Osteoblast (primary cell): ENCODE measurements around the gene EHHADH. TPM values are rescaled to one million over a fixed set of nuclear protein-coding genes. Genes with fewer than 3 reads are reported as not detected.

Experiments used
- DNase-seq: peaks from one replicate; pipeline ENCODE4 v3.0.0; 2011; ENCODE audit warnings: low spot score, mixed read lengths; ENCODE audit not compliant: insufficient read length; ENCODE audit errors: missing footprints
- H2AFZ ChIP-seq: 2 replicates; pipeline ENCODE4 v1.6.0; 2011; ENCODE audit warnings: mild to moderate bottlenecking, low read length
- H3K27ac ChIP-seq: 2 replicates; pipeline ENCODE4 v1.5.1; 2011; ENCODE audit warnings: mild to moderate bottlenecking, low read depth, low read length, moderate library complexity
- H3K27me3 ChIP-seq: 2 replicates; pipeline ENCODE4 v1.6.0; 2012; ENCODE audit warnings: mild to moderate bottlenecking, control low read depth, inconsistent platforms, low read length, moderate library complexity; ENCODE audit not compliant: insufficient read depth
- H3K36me3 ChIP-seq: 2 replicates; pipeline ENCODE4 v1.5.1; 2011; ENCODE audit warnings: mild to moderate bottlenecking, low read length, control low read depth, moderate library complexity; ENCODE audit not compliant: insufficient read depth
- H3K4me1 ChIP-seq: 2 replicates; pipeline ENCODE4 v1.5.1; 2011; ENCODE audit warnings: mild to moderate bottlenecking, low read length, control low read depth, moderate library complexity; ENCODE audit not compliant: insufficient read depth
- H3K4me2 ChIP-seq: 2 replicates; pipeline ENCODE4 v1.6.0; 2011; ENCODE audit warnings: mild to moderate bottlenecking, low read length; ENCODE audit not compliant: insufficient read depth
- H3K4me3 ChIP-seq: fragments of 200-600 bp; sonication (generic); 3 replicates; pipeline ENCODE4 v1.5.1; 2012; ENCODE audit warnings: mild to moderate bottlenecking, low read length, inconsistent platforms; ENCODE audit not compliant: insufficient read depth
- H3K79me2 ChIP-seq: 2 replicates; pipeline ENCODE4 v1.6.0; 2012; ENCODE audit warnings: mild to moderate bottlenecking, low read length, control low read depth, inconsistent platforms; ENCODE audit not compliant: insufficient read depth
- H3K9me3 ChIP-seq: 2 replicates; pipeline ENCODE4 v1.5.1; 2011; ENCODE audit warnings: low read depth, low read length, control low read depth
- H4K20me1 ChIP-seq: 2 replicates; pipeline ENCODE4 v1.6.0; 2012; ENCODE audit warnings: mild to moderate bottlenecking, low read length, control low read depth; ENCODE audit not compliant: insufficient read depth
- total RNA-seq: library from RNA; depleted of rRNA; stranded (reverse); fragments of >200 nt; gene quantifications from 2 replicates; pipeline ENCODE4 v1.2.3, GENCODE V29; 2012
- TF ChIP-seq, protein P1 (sequence below): IDR thresholded peaks from 2 replicates; pipeline ENCODE4 v1.5.1; 2011; ENCODE audit warnings: mild to moderate bottlenecking, low read depth, low read length, moderate library complexity; ENCODE audit errors: extremely low read depth

Gene EHHADH
- total RNA-seq, 1 donor = 4.0 TPM

DNA sequence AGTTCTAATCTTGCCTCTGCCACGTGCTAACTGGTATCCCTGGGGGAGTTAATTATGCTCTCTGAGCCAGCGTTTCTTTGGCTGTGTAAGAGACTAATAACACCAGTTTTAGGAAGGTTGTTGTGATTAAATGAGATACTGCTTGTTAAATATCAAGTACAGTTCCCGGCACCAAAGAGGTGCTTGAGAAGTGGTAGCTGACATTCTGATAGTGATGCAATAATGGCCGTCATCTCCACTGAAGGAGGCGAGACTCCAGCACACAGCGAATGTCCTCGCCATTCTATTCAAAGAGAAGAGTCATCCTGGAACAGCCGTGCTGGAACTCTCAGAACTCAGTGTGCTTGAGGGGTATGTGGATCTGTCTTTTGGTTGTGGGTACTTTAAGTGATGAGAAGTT lies 91.2 kb downstream of the EHHADH start:
- Histone ChIP-seq H2AFZ (no peak overlapping the region), H3K79me2 (no peaks in the 10 kb centered on the region), H3K36me3 (no peaks in the 10 kb centered on the region), H3K4me3 (no peak overlapping the region), H3K27ac (no peak overlapping the region), H3K4me1 (no peaks in the 10 kb centered on the region), H3K9me3 (no peaks in the 10 kb centered on the region), H3K27me3 (peaks cover 18% of the 10 kb centered on the region), H4K20me1 (no peaks in the 10 kb centered on the region), H3K4me2 (no peak overlapping the region)
- TF ChIP-seq, protein P1, sequence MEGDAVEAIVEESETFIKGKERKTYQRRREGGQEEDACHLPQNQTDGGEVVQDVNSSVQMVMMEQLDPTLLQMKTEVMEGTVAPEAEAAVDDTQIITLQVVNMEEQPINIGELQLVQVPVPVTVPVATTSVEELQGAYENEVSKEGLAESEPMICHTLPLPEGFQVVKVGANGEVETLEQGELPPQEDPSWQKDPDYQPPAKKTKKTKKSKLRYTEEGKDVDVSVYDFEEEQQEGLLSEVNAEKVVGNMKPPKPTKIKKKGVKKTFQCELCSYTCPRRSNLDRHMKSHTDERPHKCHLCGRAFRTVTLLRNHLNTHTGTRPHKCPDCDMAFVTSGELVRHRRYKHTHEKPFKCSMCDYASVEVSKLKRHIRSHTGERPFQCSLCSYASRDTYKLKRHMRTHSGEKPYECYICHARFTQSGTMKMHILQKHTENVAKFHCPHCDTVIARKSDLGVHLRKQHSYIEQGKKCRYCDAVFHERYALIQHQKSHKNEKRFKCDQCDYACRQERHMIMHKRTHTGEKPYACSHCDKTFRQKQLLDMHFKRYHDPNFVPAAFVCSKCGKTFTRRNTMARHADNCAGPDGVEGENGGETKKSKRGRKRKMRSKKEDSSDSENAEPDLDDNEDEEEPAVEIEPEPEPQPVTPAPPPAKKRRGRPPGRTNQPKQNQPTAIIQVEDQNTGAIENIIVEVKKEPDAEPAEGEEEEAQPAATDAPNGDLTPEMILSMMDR = no peak
- DNase-seq = no peak

DNA sequence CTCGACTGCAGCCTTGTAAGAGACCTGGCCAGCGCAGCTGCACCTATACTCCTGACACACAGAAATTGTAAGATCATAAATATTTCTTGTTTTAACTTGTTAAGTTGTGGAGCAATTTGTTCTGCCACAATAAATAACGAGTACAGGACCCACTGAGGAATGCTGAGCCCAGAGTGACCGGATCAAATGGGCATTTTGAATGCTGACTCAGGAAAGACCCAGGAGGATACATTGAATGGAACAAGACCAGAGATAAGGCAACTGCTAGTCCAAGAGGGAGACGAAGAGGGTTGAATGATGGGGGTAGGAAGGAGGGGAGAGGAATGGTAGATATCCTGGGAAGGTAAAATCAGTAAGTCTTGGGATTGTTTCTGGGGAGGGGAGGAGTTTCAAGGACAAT lies 92.1 kb downstream of the EHHADH start:
- Histone ChIP-seq H3K27ac (no peak overlapping the region), H3K4me2 (no peak overlapping the region), H3K9me3 (no peaks in the 10 kb centered on the region), H3K4me1 (no peaks in the 10 kb centered on the region), H2AFZ (no peak overlapping the region), H3K4me3 (no peak overlapping the region), H3K79me2 (no peaks in the 10 kb centered on the region), H3K27me3 (peaks cover 18% of the 10 kb centered on the region), H3K36me3 (no peaks in the 10 kb centered on the region), H4K20me1 (no peaks in the 10 kb centered on the region)
- no peak for DNase-seq
- TF ChIP-seq, protein P1 = no peak

DNA sequence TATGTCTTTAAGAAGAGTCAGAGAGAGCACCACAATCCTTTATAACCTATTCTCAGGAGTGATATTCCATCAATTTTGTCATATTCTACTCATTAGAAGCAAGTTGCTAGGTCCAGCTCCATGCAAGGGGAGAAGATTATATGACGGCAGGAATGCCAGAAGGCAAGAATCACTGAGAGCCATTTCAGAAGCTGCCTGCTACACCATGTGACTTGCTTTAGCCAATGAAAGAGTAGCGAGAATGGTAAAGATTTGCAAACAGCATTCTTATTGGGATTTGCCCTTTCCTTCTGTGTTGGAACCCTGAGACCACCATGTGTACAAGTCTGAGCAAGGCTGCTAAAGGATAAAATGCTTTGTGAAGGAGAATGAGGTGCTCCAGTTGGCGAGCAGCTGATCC lies 96.5 kb downstream of the EHHADH start:
- Histone ChIP-seq H3K36me3 (no peaks in the 10 kb centered on the region), H2AFZ (no peak overlapping the region), H3K27me3 (peaks cover 43% of the 10 kb centered on the region), H3K79me2 (no peaks in the 10 kb centered on the region), H4K20me1 (no peaks in the 10 kb centered on the region), H3K9me3 (no peaks in the 10 kb centered on the region), H3K4me1 (peaks cover 4% of the 10 kb centered on the region), H3K4me2 (no peak overlapping the region), H3K4me3 (no peak overlapping the region), H3K27ac (no peak overlapping the region)
- no peak for DNase-seq
- TF ChIP-seq, protein P1 = no peak

DNA sequence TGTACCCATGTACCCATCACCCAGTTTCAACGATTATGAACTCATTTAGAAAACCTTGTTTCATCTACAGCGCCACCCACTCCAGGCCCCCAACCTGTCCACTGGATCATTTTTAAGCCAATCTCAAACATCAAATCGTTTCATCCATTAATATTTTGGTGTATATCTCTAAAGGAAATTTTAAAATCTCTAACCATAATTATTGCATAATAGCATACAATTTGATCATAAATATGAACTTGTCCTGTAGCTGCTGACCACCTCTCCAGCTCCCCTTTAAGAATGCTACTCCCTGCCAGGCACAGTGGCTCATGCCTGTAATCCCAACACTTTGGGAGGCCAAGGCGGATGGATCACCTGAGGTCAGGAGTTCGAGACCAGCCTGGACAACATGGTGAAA lies 98.2 kb downstream of the EHHADH start:
- Histone ChIP-seq H3K36me3 (no peaks in the 10 kb centered on the region), H3K4me1 (peaks cover 4% of the 10 kb centered on the region), H2AFZ (no peak overlapping the region), H3K79me2 (no peaks in the 10 kb centered on the region), H3K4me2 (no peak overlapping the region), H3K27ac (no peak overlapping the region), H3K4me3 (no peak overlapping the region), H3K27me3 (peaks cover 54% of the 10 kb centered on the region), H3K9me3 (no peaks in the 10 kb centered on the region), H4K20me1 (no peaks in the 10 kb centered on the region)
- DNase-seq = no peak
- TF ChIP-seq, protein P1 = no peak
